ENCODE results near the gene DPP7.

DPP7 gene

GRCh38 chr9:137110911-137111787 is 3.4 kb downstream of the DPP7 start:
- DNase-seq, result no peak

- no peak for DNase-seq
Measured at GRCh38 chr9:137110147-137110910, 4.2 kb downstream of the DPP7 start.

GRCh38 chr9:137109250-137110146 is 5.0 kb downstream of the DPP7 start:
- DNase-seq, result no peak

DNA sequence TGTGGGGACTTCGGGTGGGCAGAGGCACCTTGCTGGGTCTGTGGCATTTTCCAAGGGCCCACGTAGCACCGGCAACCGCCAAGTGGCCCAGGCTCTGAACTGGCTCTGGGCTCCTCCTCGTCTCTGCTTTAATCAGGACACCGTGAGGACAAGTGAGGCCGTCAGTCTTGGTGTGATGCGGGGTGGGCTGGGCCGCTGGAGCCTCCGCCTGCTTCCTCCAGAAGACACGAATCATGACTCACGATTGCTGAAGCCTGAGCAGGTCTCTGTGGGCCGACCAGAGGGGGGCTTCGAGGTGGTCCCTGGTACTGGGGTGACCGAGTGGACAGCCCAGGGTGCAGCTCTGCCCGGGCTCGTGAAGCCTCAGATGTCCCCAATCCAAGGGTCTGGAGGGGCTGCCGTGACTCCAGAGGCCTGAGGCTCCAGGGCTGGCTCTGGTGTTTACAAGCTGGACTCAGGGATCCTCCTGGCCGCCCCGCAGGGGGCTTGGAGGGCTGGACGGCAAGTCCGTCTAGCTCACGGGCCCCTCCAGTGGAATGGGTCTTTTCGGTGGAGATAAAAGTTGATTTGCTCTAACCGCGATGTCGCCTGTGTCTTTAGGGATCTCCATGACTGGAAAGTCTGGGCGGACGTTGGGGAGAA is 5.8 kb downstream of the DPP7 start:
- no peak for DNase-seq

GRCh38 chr9:137107982-137108381 is 6.6 kb downstream of the DPP7 start:
- DNase-seq, result no peak

DNA sequence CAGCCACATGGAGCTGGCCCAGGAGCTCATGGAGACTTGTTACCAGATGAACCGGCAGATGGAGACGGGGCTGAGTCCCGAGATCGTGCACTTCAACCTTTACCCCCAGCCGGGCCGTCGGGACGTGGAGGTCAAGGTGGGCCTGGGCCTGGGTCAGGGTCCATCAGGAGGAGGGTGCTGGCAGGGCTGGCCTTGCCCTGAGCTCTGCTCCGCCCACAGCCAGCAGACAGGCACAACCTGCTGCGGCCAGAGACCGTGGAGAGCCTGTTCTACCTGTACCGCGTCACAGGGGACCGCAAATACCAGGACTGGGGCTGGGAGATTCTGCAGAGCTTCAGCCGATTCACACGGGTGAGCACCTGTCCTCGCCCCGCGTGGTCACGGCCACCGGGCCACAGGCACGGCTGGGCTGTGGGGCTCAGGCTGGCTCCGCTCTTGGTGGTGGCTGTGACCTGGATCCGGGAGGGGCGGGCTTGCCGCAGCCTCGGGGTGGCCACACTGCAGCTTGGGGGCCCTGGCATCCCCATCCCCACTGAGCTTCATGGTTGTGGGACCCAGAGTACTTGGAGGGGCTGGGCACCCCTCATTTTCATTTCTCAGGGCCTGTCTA is 7.1 kb downstream of the DPP7 start:
- no peak for DNase-seq

GRCh38 chr9:137106662-137107250 is 7.8 kb downstream of the DPP7 start:
- DNase-seq, result no peak

DNA sequence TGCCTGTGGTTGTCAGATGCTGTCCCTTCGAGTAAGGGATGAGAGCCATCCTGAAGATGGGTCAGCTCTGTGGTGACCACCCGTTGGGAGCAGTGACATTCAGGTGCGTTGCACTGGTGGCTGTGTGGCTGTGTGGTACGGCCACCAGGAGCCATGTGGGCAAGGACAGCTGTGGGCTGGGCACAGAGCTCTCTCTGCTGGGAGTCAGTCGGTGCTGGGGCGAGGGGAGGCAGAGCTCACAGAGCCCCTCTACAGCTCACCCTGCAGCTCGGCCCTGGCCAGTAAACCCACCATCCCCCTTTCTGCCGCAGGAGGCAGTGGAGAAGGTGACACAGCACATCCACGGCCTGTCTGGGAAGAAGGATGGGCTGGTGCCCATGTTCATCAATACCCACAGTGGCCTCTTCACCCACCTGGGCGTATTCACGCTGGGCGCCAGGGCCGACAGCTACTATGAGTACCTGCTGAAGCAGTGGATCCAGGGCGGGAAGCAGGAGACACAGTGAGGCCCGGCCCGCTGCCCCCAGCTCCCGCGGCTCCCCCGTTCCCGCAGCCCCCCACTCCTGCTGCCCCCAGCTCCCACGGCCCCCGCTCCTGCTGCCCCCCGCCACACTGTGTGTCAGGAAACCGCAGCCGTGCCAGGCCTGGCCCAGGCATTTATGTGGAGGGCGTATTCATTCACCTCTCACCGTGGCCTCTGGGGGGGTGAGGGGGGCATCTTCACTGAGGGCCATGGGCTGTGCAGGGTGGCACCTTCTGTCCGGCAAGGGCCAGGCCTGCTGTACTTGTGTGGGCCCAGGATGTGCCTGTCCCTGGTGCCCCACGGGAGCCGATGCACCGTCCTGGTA is 8.5 kb downstream of the DPP7 start:
- DNase-seq, result no peak

DNA sequence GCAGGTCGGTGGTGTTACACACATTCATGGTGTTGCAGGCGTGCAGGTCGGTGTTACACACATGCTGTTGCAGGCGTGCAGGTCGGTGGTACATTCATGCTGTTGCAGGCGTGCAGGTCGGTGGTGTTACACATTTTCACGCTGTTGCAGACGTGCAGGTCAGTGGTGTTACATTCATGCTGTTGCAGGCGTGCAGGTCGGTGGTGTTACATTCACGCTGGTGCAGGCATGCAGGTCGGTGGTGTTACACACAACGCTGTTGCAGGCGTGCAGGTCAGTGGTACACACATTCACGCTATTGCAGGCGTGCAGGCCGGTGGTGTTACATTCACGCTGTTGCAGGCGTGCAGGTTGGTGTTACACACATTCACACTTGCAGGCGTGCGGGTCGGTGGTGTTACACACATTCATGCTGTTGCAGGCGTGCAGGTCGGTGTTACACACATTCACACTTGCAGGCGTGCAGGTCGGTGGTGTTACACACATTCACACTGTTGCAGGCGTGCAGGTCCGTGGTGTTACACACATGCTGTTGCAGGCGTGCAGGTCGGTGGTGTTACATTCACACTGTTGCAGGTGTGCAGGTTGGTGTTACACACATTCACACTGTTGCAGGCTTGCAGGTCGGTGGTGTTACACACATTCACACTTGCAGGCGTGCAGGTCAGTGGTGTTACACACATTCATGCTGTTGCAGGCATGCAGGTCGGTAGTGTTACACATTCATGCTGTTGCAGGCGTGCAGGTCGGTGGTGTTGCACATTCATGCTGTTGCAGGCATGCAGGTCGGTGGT is 11.1 kb downstream of the DPP7 start:
- no peak for DNase-seq

DNA sequence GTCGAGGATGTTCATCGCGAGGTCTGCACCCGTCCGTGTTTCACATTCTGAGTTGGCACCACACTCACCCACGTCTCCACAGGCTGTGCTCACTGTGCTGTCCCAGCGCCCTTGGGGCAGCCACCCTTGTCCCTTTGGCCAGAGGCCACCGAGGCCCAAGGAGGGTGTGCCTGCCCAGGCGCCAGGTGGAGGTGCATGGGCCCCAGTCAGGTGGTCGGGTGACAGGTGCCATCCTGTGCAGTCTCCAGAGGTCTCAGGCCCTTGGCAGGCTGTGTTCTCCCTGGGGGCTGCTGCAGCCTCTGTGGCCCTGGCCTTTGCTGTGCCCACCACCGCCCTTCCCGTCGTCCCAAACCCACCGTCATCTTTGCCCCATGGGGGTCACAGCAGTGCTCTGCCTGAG is 15.3 kb downstream of the DPP7 start:
- DNase-seq, result no peak

DNA sequence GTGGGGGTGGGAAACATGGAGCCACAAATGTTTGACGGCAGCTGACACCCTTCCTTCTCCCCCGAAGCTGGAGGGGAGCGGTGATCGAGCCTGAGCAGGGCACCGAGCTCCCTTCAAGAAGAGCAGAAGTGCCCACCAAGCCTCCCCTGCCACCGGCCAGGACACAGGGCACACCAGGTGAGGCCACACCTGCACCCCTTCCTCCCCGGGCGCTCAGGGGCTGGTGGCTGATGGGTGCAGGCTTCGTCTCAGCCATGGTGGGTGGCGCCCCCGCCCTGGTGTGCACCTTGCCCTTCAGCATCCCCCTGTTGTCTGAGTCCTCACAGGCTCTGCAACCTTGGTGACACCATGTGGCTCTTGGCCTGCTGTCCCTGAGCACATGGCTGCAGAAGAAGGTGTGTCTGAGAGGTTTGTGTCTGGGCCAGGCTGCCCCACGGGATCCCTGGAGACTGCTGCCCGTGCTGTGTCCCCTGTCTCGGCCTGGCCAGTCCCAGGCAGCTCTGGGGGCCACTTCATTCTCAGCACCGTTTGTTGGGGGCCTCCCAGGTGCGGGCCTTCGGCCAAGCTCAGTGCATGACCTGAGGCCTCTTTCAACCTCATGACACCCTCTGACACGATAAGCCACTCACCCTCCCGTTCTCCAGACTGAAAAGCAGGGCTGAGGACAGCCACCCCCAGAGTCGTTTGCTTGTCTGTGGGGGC is 16.6 kb downstream of the DPP7 start:
- no peak for DNase-seq

GRCh38 chr9:137096785-137097546 is 17.6 kb downstream of the DPP7 start:
- no peak for DNase-seq

DNA sequence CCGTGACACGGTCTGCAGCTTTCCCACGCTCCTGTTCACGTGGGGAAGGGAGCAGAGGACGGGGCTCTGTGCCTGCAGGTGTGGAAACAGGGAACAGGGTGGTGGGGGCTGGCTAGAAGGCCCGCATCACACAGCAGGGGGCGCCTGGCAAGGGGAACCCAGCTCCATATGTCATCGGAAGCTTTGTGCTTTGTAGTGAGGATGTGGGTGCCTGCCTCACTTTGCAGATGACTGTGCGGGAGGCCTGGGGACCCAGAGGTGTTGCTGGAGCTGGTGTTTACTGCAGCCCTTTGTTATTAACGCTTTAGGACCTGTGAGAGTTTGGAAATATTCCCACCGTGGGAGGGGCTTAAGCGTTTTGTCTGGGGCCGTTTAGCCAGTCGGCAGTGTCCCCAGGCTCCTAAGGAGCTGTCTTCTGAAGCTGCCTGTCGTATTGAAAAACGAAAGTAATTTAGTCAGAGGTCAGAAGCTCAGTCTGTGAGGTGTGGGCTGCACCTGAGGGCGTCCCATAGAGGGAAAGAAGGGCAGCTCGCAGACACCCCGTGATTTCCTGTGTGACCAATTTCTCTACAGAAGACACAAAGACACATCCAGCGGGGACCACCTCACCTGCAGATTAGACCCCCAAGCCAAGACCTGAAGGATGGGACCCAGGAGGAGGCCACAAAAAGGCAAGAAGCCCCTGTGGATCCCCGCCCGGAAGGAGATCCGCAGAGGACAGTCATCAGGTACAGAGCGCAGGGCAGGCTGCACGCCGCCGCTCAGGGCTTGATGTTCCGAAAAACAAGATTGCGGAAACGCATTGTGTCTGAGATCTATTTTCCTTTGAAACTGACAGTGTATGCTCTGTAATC is 18.6 kb downstream of the DPP7 start:
- DNase-seq, result no peak

- no peak for DNase-seq
Measured at GRCh38 chr9:137089232-137089947, 25.1 kb downstream of the DPP7 start.

GRCh38 chr9:137088121-137088520 is 26.4 kb downstream of the DPP7 start:
- no peak for DNase-seq

GRCh38 chr9:137087409-137087925 is 27.1 kb downstream of the DPP7 start:
- no peak for DNase-seq
